Measurements from ENCODE around the gene PGA4.
"Not testable (repeated sequence)": the region's sequence is repeated elsewhere in the genome, so short reads cannot be mapped to it uniquely, and the experiment has no call there.

PGA4 gene

DNA sequence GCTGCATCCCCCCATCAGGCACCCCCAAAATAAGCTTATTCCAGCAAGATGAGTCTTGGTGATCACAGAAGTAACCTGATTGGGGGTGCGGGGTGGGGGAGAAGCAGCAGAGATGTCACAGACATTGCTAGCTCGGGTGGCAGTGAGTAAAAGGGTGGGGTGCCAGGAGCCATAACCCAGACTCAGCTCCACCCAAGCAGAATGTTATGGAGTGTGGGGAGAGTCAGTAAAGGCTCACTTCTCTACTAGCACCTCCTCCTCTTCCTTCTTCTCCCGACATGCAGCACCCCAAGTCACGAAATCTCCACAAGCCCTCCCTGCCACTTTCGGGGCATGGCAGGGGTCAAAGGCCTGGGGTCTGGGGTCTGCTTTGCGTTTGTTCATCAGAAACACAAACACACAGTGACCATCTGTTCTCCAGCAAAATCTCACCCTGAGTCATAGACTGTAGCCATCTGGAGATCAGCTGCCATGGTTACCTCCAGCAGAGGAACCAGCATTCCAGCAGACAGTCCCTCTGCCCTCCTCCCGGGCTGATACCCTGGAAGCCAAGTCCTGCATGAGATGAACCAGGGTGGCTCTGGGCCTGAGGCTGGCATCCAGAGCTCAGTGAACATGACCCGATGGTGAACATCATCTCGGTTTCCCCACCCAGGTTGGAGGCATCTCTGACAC lies 14.4 kb upstream of the PGA4 start:
- DNase-seq = not testable (repeated sequence)

DNA sequence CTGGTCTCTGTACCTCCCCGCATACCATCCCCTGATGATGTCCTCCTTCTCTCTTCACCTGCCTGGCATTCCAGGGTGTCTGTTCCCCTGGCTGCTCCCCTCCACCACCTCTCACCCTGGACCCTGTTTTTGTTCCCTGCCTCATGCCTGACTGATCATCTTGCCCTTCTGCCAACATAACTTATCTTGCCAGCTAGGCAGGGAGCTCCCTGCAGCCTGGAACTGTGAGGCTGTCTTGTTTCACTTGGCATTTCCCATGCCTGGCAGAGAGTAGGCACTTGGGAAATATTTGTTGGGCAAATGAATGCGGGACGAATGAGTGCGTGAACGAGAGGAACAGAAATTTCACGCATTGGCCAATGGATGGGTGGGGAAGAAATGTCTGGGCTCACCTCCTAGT lies 11.5 kb upstream of the PGA4 start:
- not testable (repeated sequence) for DNase-seq

DNA sequence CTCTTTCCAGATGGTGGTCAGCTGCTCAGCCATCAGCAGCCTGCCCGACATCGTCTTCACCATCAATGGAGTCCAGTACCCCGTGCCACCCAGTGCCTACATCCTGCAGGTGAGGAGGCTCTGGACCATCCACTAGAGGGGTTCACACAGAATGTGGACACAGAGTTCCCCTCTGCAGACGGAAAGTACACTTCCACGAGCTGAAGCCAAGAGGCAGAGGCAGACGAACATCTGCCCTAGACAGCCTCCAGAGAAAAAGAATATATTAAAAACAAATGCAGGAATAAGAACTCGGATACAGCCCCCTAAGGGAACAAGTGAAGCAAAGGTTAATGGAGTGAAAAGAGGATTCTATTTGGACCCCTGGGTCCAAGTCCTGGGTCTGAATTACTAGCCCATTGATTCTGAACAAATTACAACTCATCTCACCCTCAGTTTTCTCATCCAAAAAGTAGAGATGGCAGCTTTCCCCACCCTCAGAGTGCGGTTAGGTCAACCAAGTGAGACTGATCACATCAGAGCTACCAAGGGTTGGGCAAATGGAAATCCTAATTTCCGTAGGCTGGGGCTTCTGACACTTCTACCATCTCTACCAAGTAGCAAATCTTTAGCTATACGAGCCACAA lies 10.7 kb upstream of the PGA4 start:
- DNase-seq = not testable (repeated sequence)

- DNase-seq = not testable (repeated sequence)
Observed at GRCh38 chr11:61212202-61212601, 9.9 kb upstream of the PGA4 start.

DNA sequence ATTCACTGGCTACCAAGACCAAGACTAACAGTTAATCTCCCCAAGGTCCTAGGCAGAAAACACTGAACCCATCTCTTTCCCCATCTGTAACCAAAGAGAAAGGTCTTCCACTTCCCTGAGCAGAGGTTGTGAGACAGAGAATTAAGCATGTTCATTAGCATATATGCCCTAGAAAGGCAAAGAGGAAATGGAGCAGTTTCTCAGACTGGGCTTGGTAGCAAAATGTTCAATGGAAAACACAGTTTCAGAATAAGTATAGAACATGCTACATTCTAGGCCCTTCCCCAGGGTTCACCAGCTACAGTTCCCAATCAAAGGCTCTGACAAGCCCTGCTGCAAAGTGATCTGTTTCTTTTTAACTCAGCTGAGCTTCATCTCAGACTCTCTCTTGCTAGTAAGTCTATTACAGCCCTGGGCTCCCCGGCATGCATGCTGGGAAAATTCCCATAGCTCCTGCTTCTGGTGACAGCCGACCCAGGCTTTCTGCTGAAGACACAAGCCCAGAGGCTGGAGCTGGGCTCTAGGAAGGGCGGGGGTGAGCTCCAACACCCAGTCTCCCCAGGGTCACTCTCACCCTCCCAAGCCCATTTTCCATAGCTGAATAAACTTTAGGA lies 8.3 kb upstream of the PGA4 start:
- DNase-seq = not testable (repeated sequence)

DNA sequence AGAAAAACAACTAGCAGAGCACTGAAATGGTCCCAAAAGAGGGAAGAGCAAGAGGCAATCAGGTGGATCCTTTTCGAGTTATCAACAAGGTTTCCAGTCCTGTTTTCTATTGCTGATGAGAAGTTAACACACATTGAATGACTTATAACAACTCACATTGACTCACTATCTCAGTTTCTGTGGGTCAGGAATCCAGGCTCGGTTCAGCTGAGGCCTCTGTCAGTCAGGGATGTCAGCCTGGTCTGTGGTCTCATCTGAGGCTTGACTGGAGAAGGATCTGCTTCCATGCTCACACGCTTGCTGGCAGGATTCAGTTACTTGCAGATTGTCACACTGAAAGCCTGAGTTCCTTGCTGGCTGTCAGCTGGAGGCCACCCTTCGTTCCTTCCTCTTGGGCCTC lies 3.8 kb upstream of the PGA4 start:
- not testable (repeated sequence) for DNase-seq

- not testable (repeated sequence) for DNase-seq
Observed at GRCh38 chr11:61219016-61219415, 3.1 kb upstream of the PGA4 start.

- not testable (repeated sequence) for DNase-seq
Observed at GRCh38 chr11:61222692-61223091, 545 bp downstream of the PGA4 start.

GRCh38 chr11:61226457-61227137 lies 4.5 kb downstream of the PGA4 start:
- not testable (repeated sequence) for DNase-seq

DNA sequence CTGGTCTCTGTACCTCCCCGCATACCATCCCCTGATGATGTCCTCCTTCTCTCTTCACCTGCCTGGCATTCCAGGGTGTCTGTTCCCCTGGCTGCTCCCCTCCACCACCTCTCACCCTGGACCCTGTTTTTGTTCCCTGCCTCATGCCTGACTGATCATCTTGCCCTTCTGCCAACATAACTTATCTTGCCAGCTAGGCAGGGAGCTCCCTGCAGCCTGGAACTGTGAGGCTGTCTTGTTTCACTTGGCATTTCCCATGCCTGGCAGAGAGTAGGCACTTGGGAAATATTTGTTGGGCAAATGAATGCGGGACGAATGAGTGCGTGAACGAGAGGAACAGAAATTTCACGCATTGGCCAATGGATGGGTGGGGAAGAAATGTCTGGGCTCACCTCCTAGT lies 7.3 kb downstream of the PGA4 start:
- not testable (repeated sequence) for DNase-seq

DNA sequence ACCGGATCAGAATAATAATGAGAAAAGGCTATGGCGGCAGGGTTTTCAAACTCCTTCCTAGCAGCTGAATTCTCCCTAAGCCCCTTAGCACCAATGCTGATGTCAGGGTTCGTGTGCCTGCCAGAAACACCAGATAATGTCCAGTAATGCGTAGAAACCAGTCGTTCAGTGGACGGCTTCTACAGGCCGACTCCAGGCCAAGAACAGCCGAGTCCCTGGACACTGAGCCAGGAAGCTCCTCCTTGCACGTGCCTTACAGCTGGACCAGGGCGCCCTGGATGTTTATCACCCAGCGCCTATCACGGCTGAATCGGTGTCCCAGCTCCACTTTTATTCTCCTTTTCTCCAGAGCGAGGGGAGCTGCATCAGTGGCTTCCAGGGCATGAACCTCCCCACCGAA lies 8.9 kb downstream of the PGA4 start:
- not testable (repeated sequence) for DNase-seq

DNA sequence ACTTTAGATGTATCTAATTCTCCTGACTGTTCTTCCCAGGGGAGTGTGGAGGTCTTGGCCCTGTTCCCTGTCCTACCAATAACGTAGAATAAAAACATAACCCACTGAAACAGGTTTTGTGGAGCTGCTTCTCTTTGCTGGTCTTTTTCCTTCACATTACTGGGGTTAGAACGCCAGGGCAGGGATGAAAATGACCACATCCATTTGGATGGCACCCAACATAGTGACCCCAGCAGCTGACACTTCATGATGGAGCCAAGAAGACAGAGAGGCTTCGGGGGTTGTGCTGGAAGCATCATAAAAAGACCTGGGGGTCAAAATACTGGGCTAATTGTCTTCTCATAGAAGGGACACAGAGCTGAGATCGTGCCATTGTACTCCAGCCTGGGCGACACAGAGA lies 9.4 kb downstream of the PGA4 start:
- DNase-seq = not testable (repeated sequence)

DNA sequence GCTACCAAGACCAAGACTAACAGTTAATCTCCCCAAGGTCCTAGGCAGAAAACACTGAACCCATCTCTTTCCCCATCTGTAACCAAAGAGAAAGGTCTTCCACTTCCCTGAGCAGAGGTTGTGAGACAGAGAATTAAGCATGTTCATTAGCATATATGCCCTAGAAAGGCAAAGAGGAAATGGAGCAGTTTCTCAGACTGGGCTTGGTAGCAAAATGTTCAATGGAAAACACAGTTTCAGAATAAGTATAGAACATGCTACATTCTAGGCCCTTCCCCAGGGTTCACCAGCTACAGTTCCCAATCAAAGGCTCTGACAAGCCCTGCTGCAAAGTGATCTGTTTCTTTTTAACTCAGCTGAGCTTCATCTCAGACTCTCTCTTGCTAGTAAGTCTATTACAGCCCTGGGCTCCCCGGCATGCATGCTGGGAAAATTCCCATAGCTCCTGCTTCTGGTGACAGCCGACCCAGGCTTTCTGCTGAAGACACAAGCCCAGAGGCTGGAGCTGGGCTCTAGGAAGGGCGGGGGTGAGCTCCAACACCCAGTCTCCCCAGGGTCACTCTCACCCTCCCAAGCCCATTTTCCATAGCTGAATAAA lies 10.5 kb downstream of the PGA4 start:
- not testable (repeated sequence) for DNase-seq

GRCh38 chr11:61237130-61237529 lies 15.0 kb downstream of the PGA4 start:
- not testable (repeated sequence) for DNase-seq

GRCh38 chr11:61240288-61240687 lies 18.1 kb downstream of the PGA4 start:
- DNase-seq = not testable (repeated sequence)

- DNase-seq = not testable (repeated sequence)
Observed at GRCh38 chr11:61240875-61241274, 18.7 kb downstream of the PGA4 start, which contains the start of gene PGA5. PGA5 (plus strand) TSS chr11:61241175; CDS start chr11:61241227, 52 bp downstream.

DNA sequence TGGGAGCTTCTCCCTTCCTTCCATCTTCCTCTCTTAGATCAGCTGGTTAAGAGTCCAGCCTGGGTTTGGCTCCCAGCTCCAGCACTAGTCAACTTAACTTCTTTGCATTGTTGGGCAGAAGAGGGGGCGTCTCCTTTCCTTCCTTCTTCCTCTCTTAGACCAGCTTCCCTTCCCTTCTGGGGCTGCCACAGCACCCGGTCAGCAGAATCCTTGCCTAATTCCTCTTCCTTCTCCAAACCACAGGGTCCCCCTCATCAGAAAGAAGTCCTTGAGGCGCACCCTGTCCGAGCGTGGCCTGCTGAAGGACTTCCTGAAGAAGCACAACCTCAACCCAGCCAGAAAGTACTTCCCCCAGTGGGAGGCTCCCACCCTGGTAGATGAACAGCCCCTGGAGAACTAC lies 19.4 kb downstream of the PGA4 start:
- DNase-seq = not testable (repeated sequence)

DNA sequence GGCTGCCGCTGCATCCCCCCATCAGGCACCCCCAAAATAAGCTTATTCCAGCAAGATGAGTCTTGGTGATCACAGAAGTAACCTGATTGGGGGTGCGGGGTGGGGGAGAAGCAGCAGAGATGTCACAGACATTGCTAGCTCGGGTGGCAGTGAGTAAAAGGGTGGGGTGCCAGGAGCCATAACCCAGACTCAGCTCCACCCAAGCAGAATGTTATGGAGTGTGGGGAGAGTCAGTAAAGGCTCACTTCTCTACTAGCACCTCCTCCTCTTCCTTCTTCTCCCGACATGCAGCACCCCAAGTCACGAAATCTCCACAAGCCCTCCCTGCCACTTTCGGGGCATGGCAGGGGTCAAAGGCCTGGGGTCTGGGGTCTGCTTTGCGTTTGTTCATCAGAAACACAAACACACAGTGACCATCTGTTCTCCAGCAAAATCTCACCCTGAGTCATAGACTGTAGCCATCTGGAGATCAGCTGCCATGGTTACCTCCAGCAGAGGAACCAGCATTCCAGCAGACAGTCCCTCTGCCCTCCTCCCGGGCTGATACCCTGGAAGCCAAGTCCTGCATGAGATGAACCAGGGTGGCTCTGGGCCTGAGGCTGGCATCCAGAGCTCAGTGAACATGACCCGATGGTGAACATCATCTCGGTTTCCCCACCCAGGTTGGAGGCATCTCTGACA lies 23.3 kb downstream of the PGA4 start:
- not testable (repeated sequence) for DNase-seq

DNA sequence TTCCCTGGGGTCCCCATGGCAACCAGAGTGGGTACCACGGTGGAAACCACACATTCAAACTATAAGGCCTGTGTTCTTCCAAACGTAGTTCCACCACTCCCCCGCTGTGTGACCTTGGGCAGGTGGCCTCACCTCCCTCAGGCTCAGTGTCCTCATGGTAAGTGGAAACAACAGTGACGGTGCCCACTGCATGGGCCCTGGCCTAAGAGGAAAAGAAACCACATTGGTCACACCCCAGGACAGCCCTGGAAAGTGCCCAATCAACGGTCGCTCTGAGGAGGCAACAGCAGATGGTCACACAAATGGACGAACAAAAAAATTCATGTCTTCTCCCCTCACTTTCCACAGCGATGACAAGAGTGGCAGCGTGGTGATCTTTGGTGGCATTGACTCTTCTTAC lies 25.9 kb downstream of the PGA4 start:
- not testable (repeated sequence) for DNase-seq

DNA sequence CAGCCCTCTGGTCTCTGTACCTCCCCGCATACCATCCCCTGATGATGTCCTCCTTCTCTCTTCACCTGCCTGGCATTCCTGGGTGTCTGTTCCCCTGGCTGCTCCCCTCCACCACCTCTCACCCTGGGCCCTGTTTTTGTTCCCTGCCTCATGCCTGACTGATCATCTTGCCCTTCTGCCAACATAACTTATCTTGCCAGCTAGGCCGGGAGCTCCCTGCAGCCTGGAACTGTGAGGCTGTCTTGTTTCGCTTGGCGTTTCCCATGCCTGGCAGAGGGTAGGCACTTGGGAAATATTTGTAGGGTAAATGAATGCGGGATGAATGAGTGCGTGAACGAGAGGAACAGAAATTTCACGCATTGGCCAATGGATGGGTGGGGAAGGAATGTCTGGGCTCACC lies 27.1 kb downstream of the PGA4 start:
- not testable (repeated sequence) for DNase-seq

- DNase-seq = not testable (repeated sequence)
Observed at GRCh38 chr11:61250796-61251765, 28.9 kb downstream of the PGA4 start.

Measured in GDM1 (cell line).